Stimulated activated CD8-positive, alpha-beta memory T cell treated with anti-CD3 and anti-CD28 coated beads, Interleukin-4, amount 100 ng/mL, for 24 hours (primary cell): Measurements from ENCODE around the gene CHCHD6.

Source experiments
- DNase-seq: peaks from one replicate; pipeline ENCODE4 v3.0.0-alpha.2; 2020; ENCODE audit warnings: low read depth

CHCHD6 gene

DNA sequence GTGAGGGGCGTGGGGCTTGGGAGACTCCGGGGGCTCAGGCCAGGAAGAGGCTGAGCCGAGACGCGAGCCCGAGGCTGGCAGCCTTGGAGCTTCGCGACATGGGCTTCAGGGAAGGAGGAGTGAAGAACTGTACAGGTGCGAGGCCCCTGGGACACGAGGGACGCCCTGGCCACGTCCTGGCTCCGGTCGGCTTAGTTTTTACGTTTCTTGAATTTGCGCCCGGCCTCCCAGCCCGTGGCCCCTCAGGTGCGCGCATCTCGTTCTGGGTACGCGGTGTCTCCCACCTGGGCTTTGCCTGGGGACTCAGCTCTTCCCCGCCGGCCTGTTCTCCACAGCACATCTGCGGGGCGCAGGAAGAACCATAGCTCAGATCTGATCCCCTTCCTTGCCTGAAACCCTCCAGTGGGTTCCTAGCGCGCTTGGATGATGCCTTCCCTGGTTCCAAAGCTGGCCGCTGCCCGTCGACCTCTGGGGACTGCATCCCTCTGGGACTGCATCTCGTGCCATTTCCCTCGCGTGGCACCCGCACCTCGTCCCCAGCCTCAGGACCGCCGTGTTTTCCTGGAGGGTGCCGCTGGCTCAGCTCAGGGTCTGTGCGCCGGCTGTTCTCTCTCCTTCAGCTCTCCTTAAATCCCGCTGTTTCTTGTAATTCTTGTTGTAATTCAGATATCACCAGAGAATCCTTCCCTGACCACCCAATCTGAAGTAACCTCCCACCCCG is 614 bp downstream of the CHCHD6 start:
- DNase-seq, result no peak

GRCh38 chr3:126706631-126707030 is 2.6 kb downstream of the CHCHD6 start:
- no peak for DNase-seq

GRCh38 chr3:126711121-126711760 is 7.2 kb downstream of the CHCHD6 start:
- DNase-seq, result no peak

GRCh38 chr3:126713199-126713598 is 9.2 kb downstream of the CHCHD6 start:
- no peak for DNase-seq

GRCh38 chr3:126714276-126714900 is 10.3 kb downstream of the CHCHD6 start:
- no peak for DNase-seq

GRCh38 chr3:126714921-126715320 is 10.9 kb downstream of the CHCHD6 start:
- no peak for DNase-seq

DNA sequence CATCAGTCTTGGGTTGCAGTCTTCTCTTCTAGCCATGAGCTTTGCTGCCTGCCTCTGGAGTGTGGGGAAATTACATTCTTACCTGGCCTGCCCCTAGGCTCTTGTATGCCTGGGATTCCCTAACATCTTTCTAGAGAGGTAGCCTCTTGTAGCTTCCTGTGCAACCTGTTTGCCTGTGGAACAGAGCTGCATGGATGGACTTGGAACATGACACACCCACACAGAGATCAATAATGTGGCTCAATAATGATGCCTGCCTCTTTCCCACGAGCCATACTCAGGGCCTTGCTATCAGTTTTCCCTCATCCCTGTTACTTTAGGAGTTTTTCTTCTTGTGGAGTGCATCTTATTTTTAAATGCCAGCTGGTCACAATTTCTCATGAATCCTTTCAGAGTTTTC is 11.4 kb downstream of the CHCHD6 start:
- DNase-seq, result no peak

DNA sequence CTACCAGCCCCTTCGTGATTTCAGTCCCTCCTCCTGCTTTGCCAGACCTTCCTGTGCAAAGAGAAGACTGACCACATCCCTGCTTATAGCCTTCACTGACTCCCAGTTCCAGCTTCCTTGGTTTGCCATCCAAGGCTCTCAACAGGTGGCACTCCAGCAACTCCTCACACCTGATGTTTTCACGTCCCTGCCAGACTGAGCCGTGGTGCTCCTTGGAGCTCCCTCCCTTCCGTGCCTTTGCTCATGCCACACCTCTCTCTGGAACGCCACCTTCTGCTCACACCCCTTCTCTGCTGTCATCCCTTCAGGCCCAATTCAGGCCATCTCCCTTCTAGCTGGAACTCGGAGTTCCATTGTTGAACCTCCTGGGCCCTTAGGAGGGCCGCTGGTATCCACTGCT is 12.0 kb downstream of the CHCHD6 start:
- no peak for DNase-seq

DNA sequence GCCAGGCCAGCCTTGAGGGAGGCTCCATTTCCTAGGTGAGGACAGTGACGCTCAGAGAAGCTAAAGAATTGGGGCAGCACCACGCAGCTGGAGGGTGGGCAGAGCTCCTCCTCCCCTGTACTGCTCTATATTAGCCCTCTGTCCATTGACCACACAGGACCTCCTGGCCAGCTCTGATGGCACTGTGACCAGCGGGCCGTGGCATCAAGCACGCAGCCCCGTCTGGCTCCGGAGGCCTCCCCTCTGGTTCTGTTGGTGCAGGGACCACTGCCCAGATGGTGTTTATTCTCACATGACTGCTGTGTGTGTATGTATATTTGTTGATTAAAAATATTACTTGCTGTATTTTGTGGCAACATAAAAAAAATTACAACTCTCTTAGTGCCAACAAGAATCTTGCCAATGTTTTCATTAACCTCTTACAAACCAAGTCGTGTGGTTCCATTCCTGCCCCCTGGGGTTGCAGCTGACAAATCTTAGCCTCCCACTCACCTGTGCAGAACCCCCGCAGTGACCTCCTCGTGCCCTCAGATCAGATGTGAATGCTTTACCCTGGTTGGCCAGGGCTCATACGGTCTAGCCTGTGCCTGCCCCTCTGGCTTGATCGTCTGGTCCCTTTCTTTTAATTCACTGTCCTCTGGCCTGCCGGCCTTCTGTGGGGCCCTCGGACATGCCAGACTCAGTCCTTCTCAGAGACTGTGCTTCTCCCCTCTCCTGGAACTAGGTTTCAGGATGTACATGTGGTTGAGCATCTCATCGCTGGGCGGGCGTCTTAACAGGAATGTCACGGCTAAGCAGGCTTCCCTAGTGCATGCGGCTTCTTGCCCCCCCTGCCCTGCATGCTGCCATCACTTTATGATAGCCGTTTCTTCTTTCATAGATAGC is 14.8 kb downstream of the CHCHD6 start:
- DNase-seq, result no peak

DNA sequence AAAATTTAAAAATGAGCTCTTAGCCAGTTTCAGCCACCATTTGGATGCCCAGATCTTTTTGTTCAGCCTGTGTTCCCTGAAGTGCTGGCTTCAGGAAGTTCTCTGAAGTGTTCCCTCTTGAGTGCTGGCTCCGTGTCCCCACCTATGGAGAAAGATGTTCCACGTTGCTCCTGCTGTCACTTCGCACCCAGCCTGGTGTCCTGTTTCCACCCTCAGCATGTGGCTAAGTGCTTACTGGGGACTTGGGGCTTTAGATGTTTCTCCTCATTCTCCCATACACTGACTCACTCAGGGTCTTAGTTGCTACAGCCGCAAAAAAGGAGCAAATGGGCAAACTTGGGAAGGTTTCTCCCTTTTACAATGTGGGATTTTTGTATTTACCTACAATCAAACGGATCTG is 16.6 kb downstream of the CHCHD6 start:
- no peak for DNase-seq

DNA sequence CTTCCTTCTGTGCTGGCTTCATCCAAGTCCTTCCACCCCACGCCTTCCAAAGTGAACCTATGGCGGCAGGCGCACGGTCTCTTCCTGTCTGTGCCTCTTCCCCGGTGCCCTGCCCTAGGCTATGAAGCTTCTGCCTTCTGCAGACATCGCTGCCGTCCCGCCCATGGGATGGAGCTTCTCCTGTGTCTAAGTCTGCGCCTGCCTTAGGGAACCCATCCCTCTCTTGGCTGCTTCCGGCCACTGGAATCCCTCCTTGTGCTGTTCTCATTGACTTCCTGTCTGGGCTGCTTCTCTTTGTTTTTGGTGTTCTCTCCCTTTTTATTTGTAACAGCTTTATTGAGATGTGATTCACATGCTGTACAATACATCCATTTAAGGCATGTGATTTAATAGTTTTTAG is 17.2 kb downstream of the CHCHD6 start:
- no peak for DNase-seq

GRCh38 chr3:126723237-126723636 is 19.2 kb downstream of the CHCHD6 start:
- no peak for DNase-seq

GRCh38 chr3:126723801-126724200 is 19.8 kb downstream of the CHCHD6 start:
- no peak for DNase-seq

GRCh38 chr3:126728680-126729079 is 24.6 kb downstream of the CHCHD6 start:
- DNase-seq, result no peak

DNA sequence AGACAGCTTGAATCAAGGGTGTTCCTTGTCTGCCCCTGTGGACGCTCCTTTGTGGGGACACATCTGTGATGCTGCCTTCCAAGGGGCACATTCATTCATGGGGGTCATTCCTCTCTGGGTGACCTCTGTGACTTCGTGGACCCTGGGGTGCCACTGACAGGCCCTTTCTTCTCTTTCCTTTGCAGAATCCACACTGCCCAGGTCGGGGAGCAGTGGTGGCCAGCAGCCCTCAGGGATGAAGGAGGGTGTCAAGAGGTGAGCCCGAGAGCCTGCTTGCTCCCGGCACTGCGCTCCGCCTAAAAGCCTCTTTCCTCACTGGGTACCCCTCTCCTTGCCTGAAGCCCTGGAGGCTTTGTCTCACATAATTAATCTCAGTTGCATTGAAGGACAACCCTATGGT is 26.3 kb downstream of the CHCHD6 start:
- DNase-seq, result no peak

DNA sequence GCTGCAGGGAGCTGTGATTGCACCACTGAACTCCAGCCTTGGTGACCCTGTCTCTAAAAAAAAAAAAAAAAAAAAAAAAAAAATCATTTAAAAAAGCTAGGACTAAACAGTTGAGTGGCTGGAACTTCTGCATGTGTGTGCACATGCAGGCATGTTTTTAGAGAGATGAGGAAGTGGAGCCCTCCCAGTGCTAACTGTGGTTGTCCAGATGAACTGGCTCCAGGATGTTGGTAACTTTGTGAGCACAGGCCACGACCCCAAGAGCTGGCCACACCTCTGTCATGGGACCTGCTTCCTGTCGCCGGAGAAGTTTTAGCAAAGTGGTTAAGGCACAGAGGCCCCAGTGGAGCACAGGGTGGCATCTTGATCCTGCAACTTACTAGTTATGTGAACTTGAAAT is 27.0 kb downstream of the CHCHD6 start:
- no peak for DNase-seq

GRCh38 chr3:126732281-126733060 is 28.4 kb downstream of the CHCHD6 start:
- DNase-seq, result no peak

DNA sequence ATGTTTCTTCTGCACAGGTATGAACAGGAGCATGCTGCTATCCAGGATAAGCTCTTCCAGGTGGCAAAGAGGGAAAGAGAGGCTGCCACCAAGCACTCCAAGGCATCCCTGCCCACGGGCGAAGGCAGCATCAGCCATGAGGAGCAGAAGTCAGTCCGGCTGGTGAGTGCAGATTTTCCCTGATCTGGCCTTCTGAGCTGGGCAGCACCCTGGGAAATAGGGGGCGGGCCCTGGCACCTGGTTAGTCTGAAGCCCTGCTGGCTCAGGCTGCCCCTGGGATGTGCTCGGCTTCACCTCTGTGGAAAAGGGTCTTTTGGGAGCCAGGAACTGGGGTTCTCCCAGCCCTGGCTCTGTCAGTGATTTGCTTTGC is 29.0 kb downstream of the CHCHD6 start:
- no peak for DNase-seq

- DNase-seq, result no peak
Observed at GRCh38 chr3:126734106-126734723, 30.2 kb downstream of the CHCHD6 start.

- no peak for DNase-seq
Observed at GRCh38 chr3:126737527-126737926, 33.5 kb downstream of the CHCHD6 start.

DNA sequence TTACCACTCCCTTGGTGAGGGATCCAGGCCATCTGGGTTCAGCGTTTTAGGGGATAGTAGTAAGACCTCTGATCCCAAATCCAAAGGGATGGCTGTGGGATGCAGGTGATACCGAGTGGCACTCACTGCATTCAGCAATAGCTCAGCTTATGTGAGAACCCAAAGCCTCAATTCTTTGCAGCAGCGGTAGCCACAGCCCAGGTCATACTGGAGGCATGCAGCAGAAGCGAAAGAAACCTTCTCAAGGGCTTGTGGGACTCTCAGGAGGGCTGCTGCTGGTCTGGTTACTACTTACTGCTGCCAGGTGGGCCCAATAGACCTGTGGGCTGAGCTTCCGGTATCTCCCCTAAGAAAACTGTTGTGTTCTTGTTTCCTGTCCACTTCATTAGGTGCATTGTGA is 38.0 kb downstream of the CHCHD6 start:
- no peak for DNase-seq
